Lower leg skin (tissue), 3 donors: Measurements from ENCODE around the gene IL3.

ENCODE experiments used
- CTCF ChIP-seq, 3 donors: fragments of 450-650 bp; IDR thresholded peaks; one replicate each; pipeline ENCODE4 v1.5.1; 2016; ENCODE audit warnings: antibody characterized with exemption in 3 of 3, mild to moderate bottlenecking in 3 of 3, moderate library complexity in 2 of 3
- POLR2A ChIP-seq, 2 donors: fragments of 450-650 bp; IDR thresholded peaks; one replicate each; pipeline ENCODE4 v1.6.1; 2016 to 2017; ENCODE audit warnings: antibody characterized with exemption in 2 of 2, mild to moderate bottlenecking in 1 of 2, moderate library complexity in 1 of 2

- TF ChIP-seq CTCF (IDR thresholded peaks at IDR 0.05) (no peak), POLR2A (IDR thresholded peaks at IDR 0.05) (no peak)
These were observed 21.0 kb downstream of the IL3 start for GRCh38 chr5:132081458-132081857.
